Astrocyte (in vitro differentiated cells and primary cell): ENCODE data around the gene CXCL9. TPM values are rescaled to one million over a fixed set of nuclear protein-coding genes. Genes with fewer than 3 reads are reported as not detected.

Experiments
- DNase-seq: peaks from one replicate; pipeline ENCODE4 v3.0.0-alpha.2; 2010; ENCODE audit warnings: low read depth
- FAIRE-seq: peaks from 2 replicates; lab custom pipeline; 2011; peaks lifted over from hg19 to GRCh38; lab: Jason Lieb, UNC
- H2AFZ ChIP-seq: 2 replicates; pipeline ENCODE4 v1.6.0; 2012; ENCODE audit warnings: low read depth, low read length, inconsistent platforms
- H3K27ac ChIP-seq: 2 replicates; pipeline ENCODE4 v1.5.1; 2011; ENCODE audit warnings: low read depth, low read length, inconsistent platforms
- H3K27me3 ChIP-seq: 2 replicates; pipeline ENCODE4 v1.6.0; 2011; ENCODE audit warnings: low read length, inconsistent platforms; ENCODE audit not compliant: insufficient read depth
- H3K36me3 ChIP-seq: 2 replicates; pipeline ENCODE4 v1.5.1; 2011; ENCODE audit warnings: low read length, inconsistent platforms; ENCODE audit not compliant: insufficient read depth
- H3K4me1 ChIP-seq: 2 replicates; pipeline ENCODE4 v1.5.1; 2011; ENCODE audit warnings: low read length, inconsistent platforms; ENCODE audit not compliant: insufficient read depth
- H3K4me2 ChIP-seq: 2 replicates; pipeline ENCODE4 v1.6.0; 2012; ENCODE audit warnings: low read length, inconsistent platforms
- H3K4me3 ChIP-seq: 2 replicates; pipeline ENCODE4 v1.5.1; 2011; ENCODE audit warnings: low read depth, mild to moderate bottlenecking, low read length, inconsistent platforms; ENCODE audit not compliant: insufficient read depth
- H3K79me2 ChIP-seq: 2 replicates; pipeline ENCODE4 v1.6.0; 2012; ENCODE audit warnings: mild to moderate bottlenecking, low read length, inconsistent platforms; ENCODE audit not compliant: insufficient read depth
- H3K9ac ChIP-seq: 2 replicates; pipeline ENCODE4 v1.6.0; 2012; ENCODE audit warnings: mild to moderate bottlenecking, low read length, inconsistent platforms
- H3K9me3 ChIP-seq: 2 replicates; pipeline ENCODE4 v1.5.1; 2012; ENCODE audit warnings: low read depth, mild to moderate bottlenecking, low read length, inconsistent platforms; ENCODE audit not compliant: insufficient read depth
- H4K20me1 ChIP-seq: 2 replicates; pipeline ENCODE4 v1.6.0; 2012; ENCODE audit warnings: low read length, inconsistent platforms; ENCODE audit not compliant: insufficient read depth
- H3K27ac Mint-ChIP-seq: one replicate; pipeline ENCODE4 v1.8.0; 2021; ENCODE audit warnings: mild to moderate bottlenecking, mixed read lengths; ENCODE audit not compliant: unreplicated experiment
- H3K27me3 Mint-ChIP-seq: one replicate; pipeline ENCODE4 v1.8.0; 2021; ENCODE audit warnings: low read depth, mixed read lengths; ENCODE audit not compliant: unreplicated experiment
- H3K36me3 Mint-ChIP-seq: one replicate; pipeline ENCODE4 v1.8.0; 2021; ENCODE audit warnings: low read depth, mixed read lengths; ENCODE audit not compliant: unreplicated experiment
- H3K4me1 Mint-ChIP-seq: one replicate; pipeline ENCODE4 v1.8.0; 2021; ENCODE audit warnings: low read depth, mixed read lengths; ENCODE audit not compliant: unreplicated experiment
- H3K4me3 Mint-ChIP-seq: one replicate; pipeline ENCODE4 v1.8.0; 2021; ENCODE audit warnings: mild to moderate bottlenecking, moderate library complexity, mixed read lengths; ENCODE audit not compliant: unreplicated experiment
- H3K9me3 Mint-ChIP-seq: one replicate; pipeline ENCODE4 v1.8.0; 2021; ENCODE audit warnings: mild to moderate bottlenecking, mixed read lengths; ENCODE audit not compliant: unreplicated experiment
- EZH2 ChIP-seq: IDR thresholded peaks from 2 replicates; pipeline ENCODE4 v1.6.1; 2012; ENCODE audit warnings: mild to moderate bottlenecking, low read length, inconsistent platforms; ENCODE audit not compliant: insufficient read depth
- total RNA-seq: library from RNA; stranded (reverse); gene quantifications from 2 replicates; pipeline ENCODE4 v1.2.1, GENCODE V29; 2021
- TF ChIP-seq, protein P1 (sequence below): IDR thresholded peaks from 2 replicates; pipeline ENCODE4 v1.5.1; 2011; ENCODE audit warnings: low read depth, mild to moderate bottlenecking, inconsistent platforms, low read length, moderate library complexity; ENCODE audit not compliant: insufficient read depth

The CXCL9 gene
- total RNA-seq, 1 donor from 2014 or later = not detected

DNA sequence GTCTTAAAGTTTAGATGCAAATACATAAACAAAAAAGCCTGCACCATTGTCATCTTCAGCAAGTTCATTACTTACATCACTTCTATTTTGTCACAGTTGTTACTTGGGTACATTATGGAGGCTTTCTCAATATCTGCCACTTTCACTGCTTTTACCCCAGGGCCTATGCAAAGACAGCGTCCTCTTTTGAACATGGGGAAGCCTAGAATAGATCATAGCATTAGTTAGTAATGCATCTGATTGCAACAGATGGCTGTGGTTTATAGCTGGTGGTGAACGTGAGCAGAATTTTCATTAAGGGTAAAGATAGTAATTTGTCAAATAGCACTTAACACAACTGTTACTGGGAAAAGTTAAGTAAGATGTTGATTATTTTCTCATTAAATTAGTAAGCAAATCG, 27.8 kb upstream of the CXCL9 start:
- Histone ChIP-seq H3K9ac (no peak overlapping the region), H2AFZ (no peak overlapping the region), H3K27ac (no peak overlapping the region), H3K79me2 (no peaks in the 10 kb centered on the region), H3K9me3 (no peaks in the 10 kb centered on the region), H3K4me2 (no peak overlapping the region), H3K27me3 (peaks cover 3% of the 10 kb centered on the region), H4K20me1 (no peaks in the 10 kb centered on the region), H3K36me3 (no peaks in the 10 kb centered on the region), H3K4me3 (no peak overlapping the region), H3K4me1 (no peaks in the 10 kb centered on the region)
- Mint-ChIP-seq H3K4me1 (no peaks in the 10 kb centered on the region), H3K27ac (no peak overlapping the region), H3K27me3 (peaks cover 2% of the 10 kb centered on the region), H3K9me3 (no peaks in the 10 kb centered on the region), H3K36me3 (no peaks in the 10 kb centered on the region), H3K4me3 (no peak overlapping the region)
- no peak for TF ChIP-seq EZH2
- TF ChIP-seq, protein P1, sequence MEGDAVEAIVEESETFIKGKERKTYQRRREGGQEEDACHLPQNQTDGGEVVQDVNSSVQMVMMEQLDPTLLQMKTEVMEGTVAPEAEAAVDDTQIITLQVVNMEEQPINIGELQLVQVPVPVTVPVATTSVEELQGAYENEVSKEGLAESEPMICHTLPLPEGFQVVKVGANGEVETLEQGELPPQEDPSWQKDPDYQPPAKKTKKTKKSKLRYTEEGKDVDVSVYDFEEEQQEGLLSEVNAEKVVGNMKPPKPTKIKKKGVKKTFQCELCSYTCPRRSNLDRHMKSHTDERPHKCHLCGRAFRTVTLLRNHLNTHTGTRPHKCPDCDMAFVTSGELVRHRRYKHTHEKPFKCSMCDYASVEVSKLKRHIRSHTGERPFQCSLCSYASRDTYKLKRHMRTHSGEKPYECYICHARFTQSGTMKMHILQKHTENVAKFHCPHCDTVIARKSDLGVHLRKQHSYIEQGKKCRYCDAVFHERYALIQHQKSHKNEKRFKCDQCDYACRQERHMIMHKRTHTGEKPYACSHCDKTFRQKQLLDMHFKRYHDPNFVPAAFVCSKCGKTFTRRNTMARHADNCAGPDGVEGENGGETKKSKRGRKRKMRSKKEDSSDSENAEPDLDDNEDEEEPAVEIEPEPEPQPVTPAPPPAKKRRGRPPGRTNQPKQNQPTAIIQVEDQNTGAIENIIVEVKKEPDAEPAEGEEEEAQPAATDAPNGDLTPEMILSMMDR = no peak
- DNase-seq (no peak), FAIRE-seq (no peak)

DNA sequence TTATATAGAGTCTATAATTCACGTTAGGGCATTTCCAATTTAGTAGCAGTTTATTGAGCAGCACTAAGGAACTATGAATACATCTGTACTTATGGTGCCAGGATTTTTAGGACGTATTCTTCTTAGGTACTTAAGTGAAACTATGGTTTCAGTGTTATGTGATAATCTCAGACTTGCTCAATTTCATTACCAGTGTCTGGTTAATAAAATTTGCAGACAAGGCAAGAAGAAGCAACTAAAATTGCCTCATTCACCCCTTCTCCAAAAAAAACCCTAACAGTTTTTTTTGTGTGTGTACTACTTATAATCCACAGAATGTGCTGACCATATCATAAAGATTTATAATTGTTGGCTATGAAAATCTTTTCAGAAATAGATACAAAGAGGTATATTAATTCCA, 22.0 kb upstream of the CXCL9 start:
- no peak overlapping the region for H3K4me3 Mint-ChIP-seq
- no peaks in the 10 kb centered on the region for H3K36me3 Mint-ChIP-seq
- Histone ChIP-seq H3K27ac (no peak overlapping the region), H3K4me2 (no peak overlapping the region), H3K4me1 (peaks cover 3% of the 10 kb centered on the region), H3K27me3 (peaks cover 6% of the 10 kb centered on the region), H3K79me2 (no peaks in the 10 kb centered on the region), H3K9ac (no peak overlapping the region), H2AFZ (no peak overlapping the region), H4K20me1 (no peaks in the 10 kb centered on the region), H3K9me3 (no peaks in the 10 kb centered on the region), H3K36me3 (no peaks in the 10 kb centered on the region), H3K4me3 (no peak overlapping the region)
- no peaks in the 10 kb centered on the region for H3K9me3 Mint-ChIP-seq
- no peak overlapping the region for H3K27ac Mint-ChIP-seq
- no peak for FAIRE-seq
- no peak for TF ChIP-seq EZH2
- TF ChIP-seq, protein P1 = no peak
- DNase-seq = no peak
- no peaks in the 10 kb centered on the region for H3K4me1 Mint-ChIP-seq
- H3K27me3 Mint-ChIP-seq = peaks cover 5% of the 10 kb centered on the region

DNA sequence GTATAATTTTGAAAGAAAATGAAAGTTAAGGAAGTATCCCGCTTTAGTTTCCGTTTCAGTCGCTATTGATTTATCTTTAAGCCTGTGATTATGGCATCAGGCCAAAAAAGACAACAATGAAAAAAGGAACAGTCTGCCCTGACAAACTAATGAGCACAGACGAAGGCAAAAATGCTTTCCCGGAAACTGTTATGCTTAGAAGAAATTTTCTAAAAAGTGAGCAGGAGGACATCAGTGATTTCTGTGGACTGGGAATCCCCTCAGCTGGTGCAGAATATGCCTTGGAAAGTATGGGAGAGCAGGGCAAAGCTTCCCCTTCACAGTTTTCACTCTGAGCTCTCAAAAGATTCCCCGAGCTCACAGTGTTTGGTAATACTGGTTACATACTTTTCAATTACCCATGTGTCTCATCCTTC, 21.0 kb upstream of the CXCL9 start:
- H4K20me1 ChIP-seq = no peaks in the 10 kb centered on the region
- Mint-ChIP-seq H3K36me3 (no peaks in the 10 kb centered on the region), H3K9me3 (no peaks in the 10 kb centered on the region), H3K4me1 (no peaks in the 10 kb centered on the region), H3K27ac (no peak overlapping the region), H3K4me3 (no peak overlapping the region), H3K27me3 (peaks cover 5% of the 10 kb centered on the region)
- peak; percentile 3 for DNase-seq
- no peak overlapping the region for H3K27ac ChIP-seq
- H3K4me3 ChIP-seq = no peak overlapping the region
- H3K79me2 ChIP-seq = no peaks in the 10 kb centered on the region
- TF ChIP-seq, protein P1 = no peak
- no peak for TF ChIP-seq EZH2
- H2AFZ ChIP-seq = peak overlapping the region; percentile 60
- H3K9me3 ChIP-seq = no peaks in the 10 kb centered on the region
- H3K4me2 ChIP-seq = peak overlapping the region; percentile 71
- no peak overlapping the region for H3K9ac ChIP-seq
- FAIRE-seq = no peak
- no peaks in the 10 kb centered on the region for H3K36me3 ChIP-seq
- peaks cover 3% of the 10 kb centered on the region for H3K4me1 ChIP-seq
- H3K27me3 ChIP-seq = peaks cover 6% of the 10 kb centered on the region
